Body of pancreas (tissue), 4 donors: ENCODE results near the gene SCAMP4.

Source experiments
- POLR2A ChIP-seq, 3 donors: fragments of 450-650 bp; IDR thresholded peaks; one replicate each; pipeline ENCODE4 v1.6.1; 2016; ENCODE audit warnings: antibody characterized with exemption in 3 of 3, mild to moderate bottlenecking in 2 of 3
- TF ChIP-seq, protein P1 (sequence below), 7 experiments: fragments of 450-650 bp in 4 of 7; fragments of 200-600 bp in 3 of 7; sonication (generic) in 3 of 7; IDR thresholded peaks; one replicate each; pipeline ENCODE4 v1.5.1; 2016 to 2019; ENCODE audit warnings: antibody characterized with exemption in 7 of 7

GRCh38 chr19:1910177-1910576 is 5.0 kb downstream of the SCAMP4 start:
- TF ChIP-seq POLR2A (IDR thresholded peaks at IDR 0.05) = no peak
- TF ChIP-seq, protein P1, sequence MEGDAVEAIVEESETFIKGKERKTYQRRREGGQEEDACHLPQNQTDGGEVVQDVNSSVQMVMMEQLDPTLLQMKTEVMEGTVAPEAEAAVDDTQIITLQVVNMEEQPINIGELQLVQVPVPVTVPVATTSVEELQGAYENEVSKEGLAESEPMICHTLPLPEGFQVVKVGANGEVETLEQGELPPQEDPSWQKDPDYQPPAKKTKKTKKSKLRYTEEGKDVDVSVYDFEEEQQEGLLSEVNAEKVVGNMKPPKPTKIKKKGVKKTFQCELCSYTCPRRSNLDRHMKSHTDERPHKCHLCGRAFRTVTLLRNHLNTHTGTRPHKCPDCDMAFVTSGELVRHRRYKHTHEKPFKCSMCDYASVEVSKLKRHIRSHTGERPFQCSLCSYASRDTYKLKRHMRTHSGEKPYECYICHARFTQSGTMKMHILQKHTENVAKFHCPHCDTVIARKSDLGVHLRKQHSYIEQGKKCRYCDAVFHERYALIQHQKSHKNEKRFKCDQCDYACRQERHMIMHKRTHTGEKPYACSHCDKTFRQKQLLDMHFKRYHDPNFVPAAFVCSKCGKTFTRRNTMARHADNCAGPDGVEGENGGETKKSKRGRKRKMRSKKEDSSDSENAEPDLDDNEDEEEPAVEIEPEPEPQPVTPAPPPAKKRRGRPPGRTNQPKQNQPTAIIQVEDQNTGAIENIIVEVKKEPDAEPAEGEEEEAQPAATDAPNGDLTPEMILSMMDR (IDR thresholded peaks at IDR 0.05) = no peak
